SU-DHL-6 (cell line): ENCODE results near the gene HNRNPH1.

ENCODE experiments used
- EZH2phosphoT487 ChIP-seq: fragments of 200-600 bp; sonication (generic), shearing (Covaris generic); conservative IDR thresholded peaks from 2 replicates; pipeline ENCODE4 v1.6.1; 2018; ENCODE audit warnings: mild to moderate bottlenecking, antibody characterized with exemption, low read length, moderate library complexity, mixed read lengths
- TF ChIP-seq, protein P1 (sequence below): fragments of 200-600 bp; sonication (generic); IDR thresholded peaks from one replicate; pipeline ENCODE4 v1.5.1; 2017; ENCODE audit warnings: antibody characterized with exemption, mild to moderate bottlenecking, low read length, moderate library complexity; ENCODE audit not compliant: insufficient read depth, poor library complexity, severe bottlenecking

DNA sequence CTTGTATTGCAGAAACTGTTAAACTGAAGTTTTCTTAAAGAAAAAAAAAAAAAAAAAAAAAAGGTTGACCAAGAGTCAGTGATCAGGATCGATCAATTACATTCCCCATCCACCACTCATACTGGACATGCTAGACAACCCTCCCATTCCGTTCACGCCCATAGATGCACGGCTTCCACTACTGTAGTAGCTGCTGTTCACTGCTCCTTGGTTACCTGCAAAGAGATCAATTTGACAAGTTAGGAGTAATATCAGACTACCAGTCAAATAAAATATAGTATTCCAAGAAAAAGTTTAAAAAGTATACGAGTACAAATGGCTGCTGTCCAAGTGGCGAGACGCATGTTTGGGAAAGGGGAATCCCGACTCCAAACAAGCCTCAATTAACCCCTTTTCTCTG, 8.7 kb downstream of the HNRNPH1 start:
- TF ChIP-seq, protein P1, sequence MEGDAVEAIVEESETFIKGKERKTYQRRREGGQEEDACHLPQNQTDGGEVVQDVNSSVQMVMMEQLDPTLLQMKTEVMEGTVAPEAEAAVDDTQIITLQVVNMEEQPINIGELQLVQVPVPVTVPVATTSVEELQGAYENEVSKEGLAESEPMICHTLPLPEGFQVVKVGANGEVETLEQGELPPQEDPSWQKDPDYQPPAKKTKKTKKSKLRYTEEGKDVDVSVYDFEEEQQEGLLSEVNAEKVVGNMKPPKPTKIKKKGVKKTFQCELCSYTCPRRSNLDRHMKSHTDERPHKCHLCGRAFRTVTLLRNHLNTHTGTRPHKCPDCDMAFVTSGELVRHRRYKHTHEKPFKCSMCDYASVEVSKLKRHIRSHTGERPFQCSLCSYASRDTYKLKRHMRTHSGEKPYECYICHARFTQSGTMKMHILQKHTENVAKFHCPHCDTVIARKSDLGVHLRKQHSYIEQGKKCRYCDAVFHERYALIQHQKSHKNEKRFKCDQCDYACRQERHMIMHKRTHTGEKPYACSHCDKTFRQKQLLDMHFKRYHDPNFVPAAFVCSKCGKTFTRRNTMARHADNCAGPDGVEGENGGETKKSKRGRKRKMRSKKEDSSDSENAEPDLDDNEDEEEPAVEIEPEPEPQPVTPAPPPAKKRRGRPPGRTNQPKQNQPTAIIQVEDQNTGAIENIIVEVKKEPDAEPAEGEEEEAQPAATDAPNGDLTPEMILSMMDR, result no peak
- no peak for TF ChIP-seq EZH2phosphoT487
